GM23338 (cell line): ENCODE measurements around the gene SMIM35. TPM values are rescaled to one million over a fixed set of nuclear protein-coding genes. Genes with fewer than 3 reads are reported as not detected.

Experiments used
- ATAC-seq: fragments of 200-7000 bp; cut with Tn5 transposase; 3 replicates; pipeline ENCODE4 v1.9.1; 2020
- DNase-seq: peaks from one replicate; pipeline ENCODE4 v3.0.0-alpha.2; 2015; ENCODE audit warnings: low spot score
- H2AFZ ChIP-seq: fragments of 200-600 bp; sonication (generic); 2 replicates; pipeline ENCODE4 v1.8.0; 2016; ENCODE audit warnings: antibody characterized with exemption, mild to moderate bottlenecking, moderate library complexity
- H3F3A ChIP-seq: fragments of 200-600 bp; sonication (generic); replicated peaks from 2 replicates; pipeline ENCODE4 v1.8.0; 2017; ENCODE audit warnings: antibody characterized with exemption, mixed run types, low read depth
- H3K27ac ChIP-seq: fragments of 200-600 bp; sonication (generic); 2 replicates; pipeline ENCODE4 v1.6.1; 2016; ENCODE audit warnings: low read depth
- H3K27me3 ChIP-seq: fragments of 200-600 bp; sonication (generic); 2 replicates; pipeline ENCODE4 v1.8.0; 2016; ENCODE audit warnings: mild to moderate bottlenecking, mixed run types, moderate library complexity; ENCODE audit not compliant: insufficient read depth
- H3K36me3 ChIP-seq: fragments of 200-600 bp; sonication (generic); 2 replicates; pipeline ENCODE4 v1.8.0; 2016; ENCODE audit warnings: mild to moderate bottlenecking; ENCODE audit not compliant: insufficient read depth
- H3K4me1 ChIP-seq: fragments of 200-600 bp; sonication (generic); 2 replicates; pipeline ENCODE4 v1.8.0; 2016; ENCODE audit warnings: mild to moderate bottlenecking, moderate library complexity; ENCODE audit not compliant: insufficient read depth
- H3K4me2 ChIP-seq: fragments of 200-600 bp; sonication (generic); 2 replicates; pipeline ENCODE4 v1.7.1; 2017; ENCODE audit warnings: mixed run types
- H3K4me3 ChIP-seq: fragments of 200-600 bp; sonication (generic); 2 replicates; pipeline ENCODE4 v1.6.1; 2016; ENCODE audit warnings: mixed run types
- H3K79me2 ChIP-seq: fragments of 200-600 bp; sonication (generic); replicated peaks from 2 replicates; pipeline ENCODE4 v1.8.0; 2017; ENCODE audit warnings: mild to moderate bottlenecking; ENCODE audit not compliant: insufficient read depth
- H3K9me2 ChIP-seq: fragments of 200-600 bp; sonication (generic); 2 replicates; pipeline ENCODE4 v1.8.0; 2017; ENCODE audit not compliant: insufficient read depth
- H4K20me1 ChIP-seq: fragments of 200-600 bp; sonication (generic); replicated peaks from 2 replicates; pipeline ENCODE4 v1.8.0; 2017; ENCODE audit warnings: mild to moderate bottlenecking; ENCODE audit not compliant: insufficient read depth
- H3K27ac Mint-ChIP-seq: 2 replicates; pipeline ENCODE4 v1.8.0; 2020; ENCODE audit warnings: inconsistent platforms, mild to moderate bottlenecking, moderate library complexity, mixed read lengths
- H3K27me3 Mint-ChIP-seq: 3 replicates; pipeline ENCODE4 v1.8.0; 2022; ENCODE audit warnings: low read depth, mild to moderate bottlenecking, moderate library complexity, mixed read lengths, inconsistent platforms; ENCODE audit not compliant: insufficient read depth, poor library complexity
- H3K36me3 Mint-ChIP-seq: 3 replicates; pipeline ENCODE4 v1.8.0; 2021; ENCODE audit warnings: low read depth, mild to moderate bottlenecking, inconsistent platforms, moderate library complexity, mixed read lengths
- H3K4me1 Mint-ChIP-seq: 3 replicates; pipeline ENCODE4 v1.8.0; 2020; ENCODE audit warnings: mild to moderate bottlenecking, inconsistent platforms, mixed read lengths
- H3K4me3 Mint-ChIP-seq: 3 replicates; pipeline ENCODE4 v1.8.0; 2021; ENCODE audit warnings: moderate library complexity, mild to moderate bottlenecking, inconsistent platforms, mixed read lengths
- H3K9me3 Mint-ChIP-seq: 3 replicates; pipeline ENCODE4 v1.8.0; 2020; ENCODE audit warnings: moderate library complexity, mild to moderate bottlenecking, inconsistent platforms, mixed read lengths
- CREB1 ChIP-seq: fragments of 250-450 bp; sonication (Bioruptor Pico); IDR thresholded peaks from 2 replicates; pipeline ENCODE4 v1.5.0; 2020; ENCODE audit warnings: low read depth, mild to moderate bottlenecking, moderate library complexity
- EZH2 ChIP-seq: fragments of 200-600 bp; sonication (generic); IDR thresholded peaks from one replicate; pipeline ENCODE4 v1.8.0; 2017; ENCODE audit warnings: antibody characterized with exemption, mild to moderate bottlenecking, low read depth; ENCODE audit not compliant: unreplicated experiment
- EZH2phosphoT487 ChIP-seq: fragments of 200-600 bp; sonication (generic); IDR thresholded peaks from one replicate; pipeline ENCODE4 v1.8.1; 2018; ENCODE audit warnings: antibody characterized with exemption; ENCODE audit not compliant: unreplicated experiment
- JUNB ChIP-seq: IDR thresholded peaks from one replicate; pipeline ENCODE4 v1.6.1; 2016; ENCODE audit warnings: antibody characterized with exemption; ENCODE audit not compliant: unreplicated experiment
- NANOG ChIP-seq: IDR thresholded peaks from 2 replicates; pipeline ENCODE4 v1.6.1; 2016; ENCODE audit warnings: antibody characterized with exemption, borderline replicate concordance
- POLR2AphosphoS5 ChIP-seq: IDR thresholded peaks from 2 replicates; pipeline ENCODE4 v1.6.1; 2016; ENCODE audit warnings: antibody characterized with exemption, low read depth
- STAT1 ChIP-seq: IDR thresholded peaks from one replicate; pipeline ENCODE4 v1.6.1; 2016; ENCODE audit warnings: antibody characterized with exemption; ENCODE audit not compliant: unreplicated experiment
- ZNF114 ChIP-seq: fragments of 250-450 bp; sonication (Bioruptor Pico); IDR thresholded peaks from 2 replicates; pipeline ENCODE4 v1.5.0; 2020; ENCODE audit warnings: mild to moderate bottlenecking, moderate library complexity
- ZNF331 ChIP-seq: fragments of 250-450 bp; sonication (Bioruptor Pico); IDR thresholded peaks from 2 replicates; pipeline ENCODE4 v1.5.0; 2020; ENCODE audit warnings: low read depth, mild to moderate bottlenecking, moderate library complexity
- polyA plus RNA-seq: library from polyadenylated mRNA; unstranded; fragments of >200 nt; fragmentation: Nextera tagmentation; extraction: Ambion mirVana; gene quantifications from 2 replicates; pipeline ENCODE4 v1.2.1, GENCODE V29; 2016
- total RNA-seq: library from RNA; depleted of rRNA; stranded (reverse); fragments of >200 nt; shearing (Covaris generic); gene quantifications from 2 replicates; pipeline ENCODE4 v1.2.3, GENCODE V29; 2014
- TF ChIP-seq, protein P1 (sequence below): IDR thresholded peaks from 2 replicates; pipeline ENCODE4 v1.6.1; 2016; ENCODE audit warnings: antibody characterized with exemption
- TF ChIP-seq, protein P2 (sequence below): fragments of 250-450 bp; sonication (Bioruptor Pico); IDR thresholded peaks from 2 replicates; pipeline ENCODE4 v1.5.0; 2020; ENCODE audit warnings: mild to moderate bottlenecking, moderate library complexity
- TF ChIP-seq, protein P3 (sequence below), 2 experiments: fragments of 200-600 bp in 1 of 2; sonication (generic) in 1 of 2; conservative IDR thresholded peaks; 2 replicates each; pipeline versions ENCODE4 v1.5.1 to v1.6.1; 2016 to 2017; ENCODE audit warnings: antibody characterized with exemption in 2 of 2, low read depth in 2 of 2, mild to moderate bottlenecking in 2 of 2, moderate library complexity in 1 of 2
- TF ChIP-seq, protein P4 (sequence below): IDR thresholded peaks from one replicate; pipeline ENCODE4 v1.6.1; 2018; ENCODE audit warnings: antibody characterized with exemption; ENCODE audit not compliant: unreplicated experiment

SMIM35 gene
- total and polyA plus RNA-seq, 2 experiments from 2014 or later = not detected

DNA sequence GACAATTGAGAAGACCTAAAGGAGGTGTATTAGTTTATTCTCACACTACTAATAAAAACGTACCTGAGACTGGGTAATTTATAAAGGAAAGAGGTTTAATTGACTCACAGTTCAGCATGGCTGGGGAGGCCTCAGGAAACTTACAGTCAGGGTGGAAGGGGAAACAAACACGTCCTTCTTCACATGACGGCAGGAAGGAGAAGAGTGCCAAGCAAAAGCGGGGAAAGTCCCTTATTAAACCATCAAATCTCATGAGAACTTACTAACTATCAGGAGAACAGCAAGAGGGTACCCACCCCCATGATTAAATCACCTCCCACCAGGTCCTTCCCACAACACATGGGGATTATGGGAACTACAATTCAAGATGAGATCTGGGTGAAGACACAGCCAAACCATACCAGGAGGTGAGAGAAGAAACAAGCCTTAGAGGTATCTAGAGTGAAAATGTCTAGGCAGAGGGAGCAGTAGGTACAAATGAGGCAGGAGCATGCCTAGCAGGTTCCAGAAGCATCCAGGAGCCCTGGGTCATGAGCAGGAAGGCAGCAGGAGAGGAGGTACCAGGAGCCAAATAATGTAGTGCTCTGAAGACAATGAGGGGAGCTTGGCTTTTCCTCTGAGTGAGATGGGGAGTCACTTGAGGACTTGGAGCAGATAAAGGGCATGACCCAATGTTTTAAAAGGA lies 69.0 kb downstream of the SMIM35 start:
- ATAC-seq (no peak), DNase-seq (no peak)
- no peak overlapping the region for H3K4me3 Mint-ChIP-seq
- Histone ChIP-seq H3K27me3 (no peaks in the 10 kb centered on the region), H2AFZ (no peak overlapping the region), H3K4me2 (no peak overlapping the region), H3K9me2 (0 out of 2 replicates have a peak, but pooled peaks cover 12% of the 10 kb centered on the region), H3K4me1 (no peaks in the 10 kb centered on the region), H3K4me3 (no peak overlapping the region), H3K36me3 (no peaks in the 10 kb centered on the region), H4K20me1 (no peaks in the 10 kb centered on the region), H3K79me2 (no peaks in the 10 kb centered on the region), H3K27ac (no peak overlapping the region), H3F3A (no peaks in the 10 kb centered on the region)
- H3K27ac Mint-ChIP-seq = no peak overlapping the region
- H3K9me3 Mint-ChIP-seq = peaks cover 18% of the 10 kb centered on the region
- H3K36me3 Mint-ChIP-seq = no peaks in the 10 kb centered on the region
- peaks cover 4% of the 10 kb centered on the region for H3K27me3 Mint-ChIP-seq
- TF ChIP-seq EZH2 = no peak
- TF ChIP-seq CREB1 (CRISPR knock-in tag) = no peak
- no peak for TF ChIP-seq POLR2AphosphoS5
- no peak for TF ChIP-seq ZNF331 (CRISPR knock-in tag)
- no peak for TF ChIP-seq STAT1
- TF ChIP-seq, protein P1, sequence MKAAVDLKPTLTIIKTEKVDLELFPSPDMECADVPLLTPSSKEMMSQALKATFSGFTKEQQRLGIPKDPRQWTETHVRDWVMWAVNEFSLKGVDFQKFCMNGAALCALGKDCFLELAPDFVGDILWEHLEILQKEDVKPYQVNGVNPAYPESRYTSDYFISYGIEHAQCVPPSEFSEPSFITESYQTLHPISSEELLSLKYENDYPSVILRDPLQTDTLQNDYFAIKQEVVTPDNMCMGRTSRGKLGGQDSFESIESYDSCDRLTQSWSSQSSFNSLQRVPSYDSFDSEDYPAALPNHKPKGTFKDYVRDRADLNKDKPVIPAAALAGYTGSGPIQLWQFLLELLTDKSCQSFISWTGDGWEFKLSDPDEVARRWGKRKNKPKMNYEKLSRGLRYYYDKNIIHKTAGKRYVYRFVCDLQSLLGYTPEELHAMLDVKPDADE = no peak
- TF ChIP-seq NANOG = no peak
- no peak for TF ChIP-seq JUNB
- TF ChIP-seq, protein P2, sequence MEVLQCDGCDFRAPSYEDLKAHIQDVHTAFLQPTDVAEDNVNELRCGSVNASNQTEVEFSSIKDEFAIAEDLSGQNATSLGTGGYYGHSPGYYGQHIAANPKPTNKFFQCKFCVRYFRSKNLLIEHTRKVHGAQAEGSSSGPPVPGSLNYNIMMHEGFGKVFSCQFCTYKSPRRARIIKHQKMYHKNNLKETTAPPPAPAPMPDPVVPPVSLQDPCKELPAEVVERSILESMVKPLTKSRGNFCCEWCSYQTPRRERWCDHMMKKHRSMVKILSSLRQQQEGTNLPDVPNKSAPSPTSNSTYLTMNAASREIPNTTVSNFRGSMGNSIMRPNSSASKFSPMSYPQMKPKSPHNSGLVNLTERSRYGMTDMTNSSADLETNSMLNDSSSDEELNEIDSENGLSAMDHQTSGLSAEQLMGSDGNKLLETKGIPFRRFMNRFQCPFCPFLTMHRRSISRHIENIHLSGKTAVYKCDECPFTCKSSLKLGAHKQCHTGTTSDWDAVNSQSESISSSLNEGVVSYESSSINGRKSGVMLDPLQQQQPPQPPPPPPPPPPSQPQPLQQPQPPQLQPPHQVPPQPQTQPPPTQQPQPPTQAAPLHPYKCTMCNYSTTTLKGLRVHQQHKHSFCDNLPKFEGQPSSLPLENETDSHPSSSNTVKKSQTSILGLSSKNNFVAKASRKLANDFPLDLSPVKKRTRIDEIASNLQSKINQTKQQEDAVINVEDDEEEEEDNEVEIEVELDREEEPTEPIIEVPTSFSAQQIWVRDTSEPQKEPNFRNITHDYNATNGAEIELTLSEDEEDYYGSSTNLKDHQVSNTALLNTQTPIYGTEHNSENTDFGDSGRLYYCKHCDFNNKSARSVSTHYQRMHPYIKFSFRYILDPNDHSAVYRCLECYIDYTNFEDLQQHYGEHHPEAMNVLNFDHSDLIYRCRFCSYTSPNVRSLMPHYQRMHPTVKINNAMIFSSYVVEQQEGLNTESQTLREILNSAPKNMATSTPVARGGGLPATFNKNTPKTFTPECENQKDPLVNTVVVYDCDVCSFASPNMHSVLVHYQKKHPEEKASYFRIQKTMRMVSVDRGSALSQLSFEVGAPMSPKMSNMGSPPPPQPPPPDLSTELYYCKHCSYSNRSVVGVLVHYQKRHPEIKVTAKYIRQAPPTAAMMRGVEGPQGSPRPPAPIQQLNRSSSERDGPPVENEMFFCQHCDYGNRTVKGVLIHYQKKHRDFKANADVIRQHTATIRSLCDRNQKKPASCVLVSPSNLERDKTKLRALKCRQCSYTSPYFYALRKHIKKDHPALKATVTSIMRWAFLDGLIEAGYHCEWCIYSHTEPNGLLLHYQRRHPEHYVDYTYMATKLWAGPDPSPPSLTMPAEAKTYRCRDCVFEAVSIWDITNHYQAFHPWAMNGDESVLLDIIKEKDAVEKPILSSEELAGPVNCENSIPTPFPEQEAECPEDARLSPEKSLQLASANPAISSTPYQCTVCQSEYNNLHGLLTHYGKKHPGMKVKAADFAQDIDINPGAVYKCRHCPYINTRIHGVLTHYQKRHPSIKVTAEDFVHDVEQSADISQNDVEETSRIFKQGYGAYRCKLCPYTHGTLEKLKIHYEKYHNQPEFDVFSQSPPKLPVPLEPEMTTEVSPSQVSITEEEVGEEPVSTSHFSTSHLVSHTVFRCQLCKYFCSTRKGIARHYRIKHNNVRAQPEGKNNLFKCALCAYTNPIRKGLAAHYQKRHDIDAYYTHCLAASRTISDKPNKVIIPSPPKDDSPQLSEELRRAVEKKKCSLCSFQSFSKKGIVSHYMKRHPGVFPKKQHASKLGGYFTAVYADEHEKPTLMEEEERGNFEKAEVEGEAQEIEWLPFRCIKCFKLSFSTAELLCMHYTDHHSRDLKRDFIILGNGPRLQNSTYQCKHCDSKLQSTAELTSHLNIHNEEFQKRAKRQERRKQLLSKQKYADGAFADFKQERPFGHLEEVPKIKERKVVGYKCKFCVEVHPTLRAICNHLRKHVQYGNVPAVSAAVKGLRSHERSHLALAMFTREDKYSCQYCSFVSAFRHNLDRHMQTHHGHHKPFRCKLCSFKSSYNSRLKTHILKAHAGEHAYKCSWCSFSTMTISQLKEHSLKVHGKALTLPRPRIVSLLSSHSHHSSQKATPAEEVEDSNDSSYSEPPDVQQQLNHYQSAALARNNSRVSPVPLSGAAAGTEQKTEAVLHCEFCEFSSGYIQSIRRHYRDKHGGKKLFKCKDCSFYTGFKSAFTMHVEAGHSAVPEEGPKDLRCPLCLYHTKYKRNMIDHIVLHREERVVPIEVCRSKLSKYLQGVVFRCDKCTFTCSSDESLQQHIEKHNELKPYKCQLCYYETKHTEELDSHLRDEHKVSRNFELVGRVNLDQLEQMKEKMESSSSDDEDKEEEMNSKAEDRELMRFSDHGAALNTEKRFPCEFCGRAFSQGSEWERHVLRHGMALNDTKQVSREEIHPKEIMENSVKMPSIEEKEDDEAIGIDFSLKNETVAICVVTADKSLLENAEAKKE = no peak
- no peak for TF ChIP-seq EZH2phosphoT487
- no peak for TF ChIP-seq ZNF114 (CRISPR knock-in tag)
- TF ChIP-seq, protein P3, sequence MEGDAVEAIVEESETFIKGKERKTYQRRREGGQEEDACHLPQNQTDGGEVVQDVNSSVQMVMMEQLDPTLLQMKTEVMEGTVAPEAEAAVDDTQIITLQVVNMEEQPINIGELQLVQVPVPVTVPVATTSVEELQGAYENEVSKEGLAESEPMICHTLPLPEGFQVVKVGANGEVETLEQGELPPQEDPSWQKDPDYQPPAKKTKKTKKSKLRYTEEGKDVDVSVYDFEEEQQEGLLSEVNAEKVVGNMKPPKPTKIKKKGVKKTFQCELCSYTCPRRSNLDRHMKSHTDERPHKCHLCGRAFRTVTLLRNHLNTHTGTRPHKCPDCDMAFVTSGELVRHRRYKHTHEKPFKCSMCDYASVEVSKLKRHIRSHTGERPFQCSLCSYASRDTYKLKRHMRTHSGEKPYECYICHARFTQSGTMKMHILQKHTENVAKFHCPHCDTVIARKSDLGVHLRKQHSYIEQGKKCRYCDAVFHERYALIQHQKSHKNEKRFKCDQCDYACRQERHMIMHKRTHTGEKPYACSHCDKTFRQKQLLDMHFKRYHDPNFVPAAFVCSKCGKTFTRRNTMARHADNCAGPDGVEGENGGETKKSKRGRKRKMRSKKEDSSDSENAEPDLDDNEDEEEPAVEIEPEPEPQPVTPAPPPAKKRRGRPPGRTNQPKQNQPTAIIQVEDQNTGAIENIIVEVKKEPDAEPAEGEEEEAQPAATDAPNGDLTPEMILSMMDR (conservative IDR thresholded peaks at IDR 0.05; ENCODE audit: low read depth in 2 of 2) = no peak
- TF ChIP-seq, protein P4, sequence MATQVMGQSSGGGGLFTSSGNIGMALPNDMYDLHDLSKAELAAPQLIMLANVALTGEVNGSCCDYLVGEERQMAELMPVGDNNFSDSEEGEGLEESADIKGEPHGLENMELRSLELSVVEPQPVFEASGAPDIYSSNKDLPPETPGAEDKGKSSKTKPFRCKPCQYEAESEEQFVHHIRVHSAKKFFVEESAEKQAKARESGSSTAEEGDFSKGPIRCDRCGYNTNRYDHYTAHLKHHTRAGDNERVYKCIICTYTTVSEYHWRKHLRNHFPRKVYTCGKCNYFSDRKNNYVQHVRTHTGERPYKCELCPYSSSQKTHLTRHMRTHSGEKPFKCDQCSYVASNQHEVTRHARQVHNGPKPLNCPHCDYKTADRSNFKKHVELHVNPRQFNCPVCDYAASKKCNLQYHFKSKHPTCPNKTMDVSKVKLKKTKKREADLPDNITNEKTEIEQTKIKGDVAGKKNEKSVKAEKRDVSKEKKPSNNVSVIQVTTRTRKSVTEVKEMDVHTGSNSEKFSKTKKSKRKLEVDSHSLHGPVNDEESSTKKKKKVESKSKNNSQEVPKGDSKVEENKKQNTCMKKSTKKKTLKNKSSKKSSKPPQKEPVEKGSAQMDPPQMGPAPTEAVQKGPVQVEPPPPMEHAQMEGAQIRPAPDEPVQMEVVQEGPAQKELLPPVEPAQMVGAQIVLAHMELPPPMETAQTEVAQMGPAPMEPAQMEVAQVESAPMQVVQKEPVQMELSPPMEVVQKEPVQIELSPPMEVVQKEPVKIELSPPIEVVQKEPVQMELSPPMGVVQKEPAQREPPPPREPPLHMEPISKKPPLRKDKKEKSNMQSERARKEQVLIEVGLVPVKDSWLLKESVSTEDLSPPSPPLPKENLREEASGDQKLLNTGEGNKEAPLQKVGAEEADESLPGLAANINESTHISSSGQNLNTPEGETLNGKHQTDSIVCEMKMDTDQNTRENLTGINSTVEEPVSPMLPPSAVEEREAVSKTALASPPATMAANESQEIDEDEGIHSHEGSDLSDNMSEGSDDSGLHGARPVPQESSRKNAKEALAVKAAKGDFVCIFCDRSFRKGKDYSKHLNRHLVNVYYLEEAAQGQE = no peak
- no peaks in the 10 kb centered on the region for H3K4me1 Mint-ChIP-seq
